Measurements from ENCODE around the gene RPL39.
"Not testable (repeated sequence)": the region's sequence is repeated elsewhere in the genome, so short reads cannot be mapped to it uniquely, and the experiment has no call there.

Gene RPL39

DNA sequence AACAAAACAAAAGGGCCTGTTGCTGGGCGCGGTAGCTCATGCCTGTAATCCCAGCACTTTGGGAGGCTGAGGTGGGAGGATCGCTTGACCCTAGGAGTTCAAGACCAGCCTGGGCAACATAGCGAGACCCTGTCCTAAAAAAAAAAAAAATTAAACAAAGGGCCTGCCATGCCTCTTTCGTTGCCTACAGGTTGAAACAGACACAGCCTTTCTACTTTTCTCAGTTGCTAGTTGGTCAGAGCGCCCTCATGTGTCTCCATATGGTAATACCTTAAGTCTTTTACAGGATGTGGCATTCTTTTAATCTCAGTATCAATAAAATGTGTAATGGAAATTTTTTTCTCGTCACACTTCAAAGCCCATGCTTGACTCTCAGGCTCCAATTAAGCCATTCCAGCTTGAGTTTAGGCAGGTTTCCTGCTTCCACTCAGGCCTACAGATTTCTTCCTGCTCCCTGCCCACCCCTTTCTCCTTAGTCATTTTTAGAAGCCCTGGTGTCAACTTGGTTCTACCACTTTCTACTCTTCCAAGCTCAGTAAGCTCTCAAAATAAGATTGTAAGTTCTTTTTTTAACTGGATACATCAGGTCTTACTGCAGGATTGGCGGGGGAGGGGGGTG lies 37.7 kb downstream of the RPL39 start:
- Histone ChIP-seq H3K27me3 (ENCODE audit: insufficient read depth, low read depth, severe bottlenecking) (peaks cover 8% of the 10 kb centered on the region), H3K4me3 (ENCODE audit: low read depth, low read length) (no peak overlapping the region), H3K9me3 (ENCODE audit: severe bottlenecking) (no peaks in the 10 kb centered on the region), H3K36me3 (no peaks in the 10 kb centered on the region), H3K27ac (no peak overlapping the region)
- peak; percentile 32 for DNase-seq
- TF ChIP-seq, protein P1, sequence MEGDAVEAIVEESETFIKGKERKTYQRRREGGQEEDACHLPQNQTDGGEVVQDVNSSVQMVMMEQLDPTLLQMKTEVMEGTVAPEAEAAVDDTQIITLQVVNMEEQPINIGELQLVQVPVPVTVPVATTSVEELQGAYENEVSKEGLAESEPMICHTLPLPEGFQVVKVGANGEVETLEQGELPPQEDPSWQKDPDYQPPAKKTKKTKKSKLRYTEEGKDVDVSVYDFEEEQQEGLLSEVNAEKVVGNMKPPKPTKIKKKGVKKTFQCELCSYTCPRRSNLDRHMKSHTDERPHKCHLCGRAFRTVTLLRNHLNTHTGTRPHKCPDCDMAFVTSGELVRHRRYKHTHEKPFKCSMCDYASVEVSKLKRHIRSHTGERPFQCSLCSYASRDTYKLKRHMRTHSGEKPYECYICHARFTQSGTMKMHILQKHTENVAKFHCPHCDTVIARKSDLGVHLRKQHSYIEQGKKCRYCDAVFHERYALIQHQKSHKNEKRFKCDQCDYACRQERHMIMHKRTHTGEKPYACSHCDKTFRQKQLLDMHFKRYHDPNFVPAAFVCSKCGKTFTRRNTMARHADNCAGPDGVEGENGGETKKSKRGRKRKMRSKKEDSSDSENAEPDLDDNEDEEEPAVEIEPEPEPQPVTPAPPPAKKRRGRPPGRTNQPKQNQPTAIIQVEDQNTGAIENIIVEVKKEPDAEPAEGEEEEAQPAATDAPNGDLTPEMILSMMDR (IDR thresholded peaks at IDR 0.05; ENCODE audit: low read depth, low read length), result peak; percentile 41

DNA sequence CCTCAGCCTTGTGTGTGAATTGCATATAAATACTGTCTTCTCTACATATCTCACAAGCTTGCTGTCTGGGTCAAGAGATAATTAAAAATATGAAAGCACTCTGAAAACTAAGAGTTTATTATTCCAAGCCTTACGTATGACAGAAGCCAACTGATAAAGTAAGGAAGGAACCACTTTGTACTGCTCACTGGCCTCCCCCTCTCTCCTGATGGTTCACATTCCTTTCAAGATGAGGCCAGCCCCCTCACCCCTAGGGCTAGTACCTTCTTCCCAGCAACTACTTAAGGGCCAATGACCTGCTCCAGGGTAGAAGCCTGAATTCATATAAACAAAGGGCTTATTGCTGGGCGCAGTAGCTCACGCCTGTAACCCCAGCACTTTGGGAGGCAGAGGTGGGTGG lies 38.4 kb downstream of the RPL39 start:
- TF ChIP-seq, protein P1 (IDR thresholded peaks at IDR 0.05; ENCODE audit: low read depth, low read length), result no peak
- no peak for DNase-seq

DNA sequence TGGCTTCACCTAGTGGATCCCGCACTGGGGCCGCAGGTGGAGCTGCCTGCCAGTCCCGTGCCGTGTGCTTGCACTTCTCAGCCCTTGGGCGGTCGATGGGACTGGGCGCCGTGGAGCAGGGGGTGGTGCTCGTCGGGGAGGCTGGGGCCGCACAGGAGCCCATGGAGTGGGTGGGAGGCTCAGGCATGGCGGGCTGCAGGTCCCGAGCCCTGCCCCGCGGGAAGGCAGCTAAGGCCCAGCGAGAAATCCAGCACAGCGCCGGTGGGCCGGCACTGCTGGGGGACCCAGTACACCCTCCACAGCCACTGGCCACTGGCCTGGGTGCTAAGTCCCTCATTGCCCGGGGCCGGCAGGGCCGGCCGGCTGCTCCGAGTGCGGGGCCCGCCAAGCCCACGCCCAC lies 40.7 kb downstream of the RPL39 start:
- H3K27ac ChIP-seq; H3K4me3 ChIP-seq (ENCODE audit: low read depth, low read length); H3K27me3 ChIP-seq (ENCODE audit: insufficient read depth, low read depth, severe bottlenecking); DNase-seq; H3K9me3 ChIP-seq (ENCODE audit: severe bottlenecking); H3K36me3 ChIP-seq: not testable (repeated sequence)

More for the DNA sequence above, 38.4 kb downstream of the RPL39 start:
- Histone ChIP-seq H3K9me3 (ENCODE audit: severe bottlenecking) (no peaks in the 10 kb centered on the region), H3K4me3 (ENCODE audit: low read depth, low read length) (no peak overlapping the region), H3K27me3 (ENCODE audit: insufficient read depth, low read depth, severe bottlenecking) (peaks cover 4% of the 10 kb centered on the region), H3K27ac (no peak overlapping the region), H3K36me3 (no peaks in the 10 kb centered on the region)

DNA sequence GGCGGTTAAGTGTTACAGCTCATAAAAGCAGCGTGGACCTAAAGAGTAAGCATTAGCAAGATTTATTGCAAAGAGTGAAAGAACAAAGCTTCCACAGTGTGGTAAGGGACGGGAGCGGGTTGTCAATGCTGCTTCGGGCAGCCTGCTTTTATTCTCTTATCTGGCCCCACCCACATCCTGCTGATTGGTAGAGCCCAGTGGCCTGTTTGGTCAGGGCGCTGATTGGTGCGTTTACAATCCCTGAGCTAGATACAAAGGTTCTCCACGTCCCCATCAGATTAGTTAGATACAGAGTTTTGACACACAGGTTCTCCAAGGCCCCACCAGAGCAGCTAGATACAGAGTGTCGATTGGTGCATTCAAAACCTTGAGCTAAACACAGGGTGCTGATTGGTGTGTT lies 41.3 kb downstream of the RPL39 start:
- H3K4me3 ChIP-seq (ENCODE audit: low read depth, low read length); H3K27ac ChIP-seq; DNase-seq; H3K27me3 ChIP-seq (ENCODE audit: insufficient read depth, low read depth, severe bottlenecking); H3K9me3 ChIP-seq (ENCODE audit: severe bottlenecking); H3K36me3 ChIP-seq: not testable (repeated sequence)

DNA sequence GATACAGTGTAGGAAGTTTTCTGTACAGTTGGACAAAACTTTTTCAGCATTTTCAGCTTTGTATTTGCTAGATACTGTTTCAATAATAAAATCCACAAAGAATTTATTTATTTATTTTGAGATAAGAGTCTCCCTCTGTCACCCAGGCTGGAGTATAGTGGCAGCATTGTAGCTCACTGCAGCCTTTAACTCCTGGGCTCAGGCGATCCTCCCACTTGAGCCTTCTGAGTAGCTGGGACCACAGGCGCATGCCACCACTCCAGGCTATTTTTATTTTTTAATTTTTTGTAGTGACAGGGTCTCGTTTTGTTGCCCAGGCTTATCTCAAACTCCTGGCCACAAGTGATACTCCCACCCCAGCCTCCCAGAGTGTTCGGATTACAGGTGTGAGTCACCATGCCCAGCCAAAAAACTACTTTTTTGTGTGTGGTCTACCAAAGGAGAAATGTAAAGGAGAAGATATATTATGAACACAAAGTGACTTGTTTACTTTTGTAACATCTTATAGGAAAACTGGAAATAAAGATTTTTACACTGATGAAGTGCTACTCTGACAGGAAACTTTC lies 46.1 kb downstream of the RPL39 start:
- no peak for DNase-seq
- Histone ChIP-seq H3K27ac (no peak overlapping the region), H3K27me3 (ENCODE audit: insufficient read depth, low read depth, severe bottlenecking) (peaks cover 4% of the 10 kb centered on the region), H3K4me3 (ENCODE audit: low read depth, low read length) (no peak overlapping the region), H3K9me3 (ENCODE audit: severe bottlenecking) (no peaks in the 10 kb centered on the region), H3K36me3 (no peaks in the 10 kb centered on the region)
- TF ChIP-seq, protein P1 (IDR thresholded peaks at IDR 0.05; ENCODE audit: low read depth, low read length), result no peak

DNA sequence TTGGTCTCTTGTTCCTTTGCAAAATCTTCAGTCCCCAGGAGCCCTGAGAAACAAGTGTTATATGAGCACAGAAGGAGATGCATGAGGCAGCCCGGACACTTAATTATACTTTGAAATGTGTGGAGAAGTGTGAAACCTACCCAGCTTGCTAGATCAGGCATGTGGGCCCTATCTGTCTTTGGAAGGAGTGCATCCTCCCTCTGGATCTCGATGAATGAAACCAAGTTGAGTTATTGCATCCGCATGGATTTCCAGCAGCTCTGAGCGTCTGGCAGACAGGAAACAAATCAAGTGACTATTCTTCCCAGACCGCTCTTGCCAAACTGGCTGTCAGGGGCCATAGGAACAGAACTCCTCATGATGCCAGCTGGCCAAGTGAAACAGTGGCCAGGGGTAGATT lies 52.7 kb downstream of the RPL39 start:
- H3K36me3 ChIP-seq, result no peaks in the 10 kb centered on the region

More for the DNA sequence above, 52.7 kb downstream of the RPL39 start:
- DNase-seq, result no peak
- Histone ChIP-seq H3K27ac (no peak overlapping the region), H3K4me3 (ENCODE audit: low read depth, low read length) (no peak overlapping the region), H3K27me3 (ENCODE audit: insufficient read depth, low read depth, severe bottlenecking) (peaks cover 5% of the 10 kb centered on the region), H3K9me3 (ENCODE audit: severe bottlenecking) (no peaks in the 10 kb centered on the region)
- TF ChIP-seq, protein P1 (IDR thresholded peaks at IDR 0.05; ENCODE audit: low read depth, low read length), result no peak

Data from WERI-Rb-1 (cell line).